H7 (cell line): ENCODE results near the gene ARHGAP21. TPM values are rescaled to one million over a fixed set of nuclear protein-coding genes. Genes with fewer than 3 reads are reported as not detected.
"Not testable (repeated sequence)": the region's sequence is repeated elsewhere in the genome, so short reads cannot be mapped to it uniquely, and the experiment has no call there.

Experiments used
- DNase-seq: peaks from one replicate; pipeline ENCODE4 v3.0.0; 2012
- H3K27me3 ChIP-seq: 2 replicates; pipeline ENCODE4 v1.6.0; 2011; ENCODE audit warnings: mild to moderate bottlenecking, low read length; ENCODE audit not compliant: control insufficient read depth, insufficient read depth
- H3K36me3 ChIP-seq: replicated peaks from 2 replicates; pipeline ENCODE4 v1.5.1; 2011; ENCODE audit warnings: low read length; ENCODE audit not compliant: control insufficient read depth, insufficient read depth
- H3K4me3 ChIP-seq: 2 replicates; pipeline ENCODE4 v1.5.1; 2011; ENCODE audit warnings: low read depth, mild to moderate bottlenecking, control low read depth, low read length, moderate library complexity; ENCODE audit not compliant: insufficient read depth
- total RNA-seq: library from RNA; depleted of rRNA; stranded (reverse); fragments of >200 nt; shearing (Covaris generic); gene quantifications from 2 replicates; pipeline ENCODE4 v1.2.3, GENCODE V29; 2014; rRNA removed

The ARHGAP21 gene
- 31.5 and 49.5 TPM in 2 replicates for total RNA-seq

- H3K4me3 ChIP-seq = peak within 1 kb of the TSS; percentile 66
- H3K27me3 ChIP-seq = peaks cover 16% of the 10 kb centered on the region; the same call in 1 of the 2 replicates
- no peaks in the 10 kb centered on the region for H3K36me3 ChIP-seq
- peak; percentile 75 for DNase-seq
Measured at GRCh38 chr10:24723788-24724380, at the start of gene ARHGAP21. ARHGAP21 (minus strand) TSS chr10:24723887; CDS start chr10:24721899, 1,988 bp downstream.

- DNase-seq = no peak
- no peaks in the 10 kb centered on the region for H3K36me3 ChIP-seq
- H3K27me3 ChIP-seq = no peaks in the 10 kb centered on the region
- H3K4me3 ChIP-seq = no peak overlapping the region
Measured at GRCh38 chr10:24771943-24772694, 48.4 kb upstream of the ARHGAP21 start.

- DNase-seq, H3K4me3 ChIP-seq: not testable (repeated sequence)
Measured at GRCh38 chr10:24764991-24765390, 41.3 kb upstream of the ARHGAP21 start.

GRCh38 chr10:24762966-24763623 lies 39.4 kb upstream of the ARHGAP21 start:
- Histone ChIP-seq H3K27me3 (no peaks in the 10 kb centered on the region), H3K4me3 (no peak overlapping the region), H3K36me3 (no peaks in the 10 kb centered on the region)
- peak; percentile 47 for DNase-seq

More at GRCh38 chr10:24764991-24765390, 41.3 kb upstream of the ARHGAP21 start:
- H3K27me3 ChIP-seq, H3K36me3 ChIP-seq: not testable (repeated sequence)

- DNase-seq = peak; percentile 11
- H3K27me3 ChIP-seq = no peaks in the 10 kb centered on the region
- H3K4me3 ChIP-seq = no peak overlapping the region
- H3K36me3 ChIP-seq = no peaks in the 10 kb centered on the region
Measured at GRCh38 chr10:24762161-24762924, 38.7 kb upstream of the ARHGAP21 start.

- no peak for DNase-seq
- no peaks in the 10 kb centered on the region for H3K27me3 ChIP-seq
- no peaks in the 10 kb centered on the region for H3K36me3 ChIP-seq
- no peak overlapping the region for H3K4me3 ChIP-seq
Measured at GRCh38 chr10:24759672-24760071, 36.0 kb upstream of the ARHGAP21 start.

GRCh38 chr10:24758254-24758653 lies 34.6 kb upstream of the ARHGAP21 start:
- H3K36me3 ChIP-seq, H3K27me3 ChIP-seq, H3K4me3 ChIP-seq, DNase-seq: not testable (repeated sequence)

- no peak for DNase-seq
- no peak overlapping the region for H3K4me3 ChIP-seq
- H3K27me3 ChIP-seq = no peaks in the 10 kb centered on the region
- H3K36me3 ChIP-seq = no peaks in the 10 kb centered on the region
Measured at GRCh38 chr10:24756283-24756682, 32.6 kb upstream of the ARHGAP21 start.

GRCh38 chr10:24751716-24752115 lies 28.0 kb upstream of the ARHGAP21 start:
- no peak overlapping the region for H3K4me3 ChIP-seq
- no peaks in the 10 kb centered on the region for H3K36me3 ChIP-seq
- H3K27me3 ChIP-seq = no peaks in the 10 kb centered on the region
- no peak for DNase-seq

GRCh38 chr10:24750695-24751094 lies 27.0 kb upstream of the ARHGAP21 start:
- no peak for DNase-seq

GRCh38 chr10:24748214-24748613 lies 24.5 kb upstream of the ARHGAP21 start:
- DNase-seq = no peak
- H3K27me3 ChIP-seq = no peaks in the 10 kb centered on the region
- H3K36me3 ChIP-seq = no peaks in the 10 kb centered on the region
- no peak overlapping the region for H3K4me3 ChIP-seq

More at GRCh38 chr10:24750695-24751094, 27.0 kb upstream of the ARHGAP21 start:
- no peaks in the 10 kb centered on the region for H3K27me3 ChIP-seq
- H3K4me3 ChIP-seq = no peak overlapping the region
- no peaks in the 10 kb centered on the region for H3K36me3 ChIP-seq

GRCh38 chr10:24744946-24745345 lies 21.3 kb upstream of the ARHGAP21 start:
- Histone ChIP-seq H3K4me3 (no peak overlapping the region), H3K36me3 (no peaks in the 10 kb centered on the region), H3K27me3 (no peaks in the 10 kb centered on the region)
- DNase-seq = no peak

- no peaks in the 10 kb centered on the region for H3K27me3 ChIP-seq
- DNase-seq = no peak
- no peak overlapping the region for H3K4me3 ChIP-seq
- H3K36me3 ChIP-seq = no peaks in the 10 kb centered on the region
Measured at GRCh38 chr10:24740714-24741113, 17.0 kb upstream of the ARHGAP21 start.

- H3K4me3 ChIP-seq = no peak overlapping the region
- no peaks in the 10 kb centered on the region for H3K36me3 ChIP-seq
- no peaks in the 10 kb centered on the region for H3K27me3 ChIP-seq
- no peak for DNase-seq
Measured at GRCh38 chr10:24737001-24737400, 13.3 kb upstream of the ARHGAP21 start.
